H1 (cell line): Measurements from ENCODE around the gene LRRC3B. TPM values are rescaled to one million over a fixed set of nuclear protein-coding genes. Genes with fewer than 3 reads are reported as not detected.

Experiments
- CTCF ChIA-PET: fragments of 300-600 bp; sonication (Branson Sonifier 250); formaldehyde crosslinking; loops from one replicate; lab custom pipeline; 2021; ENCODE audit not compliant: partially characterized antibody; lab: Charles Lee
- POLR2A ChIA-PET: fragments of 300-600 bp; sonication (Branson Sonifier 250); formaldehyde crosslinking; loops from one replicate; lab custom pipeline; 2021; ENCODE audit warnings: inconsistent platforms; ENCODE audit not compliant: partially characterized antibody; lab: Charles Lee
- DNase-seq, 2 experiments: peaks; one replicate each; pipeline versions ENCODE4 v3.0.0 to v3.0.0-alpha.2; 2010 to 2022; ENCODE audit warnings: low spot score in 2 of 2, low read depth in 1 of 2, mixed read lengths in 1 of 2
- FAIRE-seq: peaks from 2 replicates; lab custom pipeline; 2011; peaks lifted over from hg19 to GRCh38; lab: Jason Lieb, UNC
- H2AFZ ChIP-seq: 2 replicates; pipeline ENCODE4 v1.8.1; 2012; ENCODE audit warnings: low read length, inconsistent platforms
- H2AK5ac ChIP-seq: 2 replicates; pipeline ENCODE4 v1.6.1; 2013; ENCODE audit warnings: low read depth, low read length
- H2BK120ac ChIP-seq: replicated peaks from 2 replicates; pipeline ENCODE3; 2013; ENCODE audit warnings: low read depth, low read length, inconsistent platforms
- H2BK12ac ChIP-seq: 2 replicates; pipeline ENCODE4 v1.6.1; 2013; ENCODE audit warnings: low read depth, low read length
- H2BK15ac ChIP-seq: 2 replicates; pipeline ENCODE4 v1.6.1; 2013; ENCODE audit warnings: low read length
- H2BK20ac ChIP-seq: 2 replicates; pipeline ENCODE4 v1.6.1; 2013; ENCODE audit warnings: low read length
- H2BK5ac ChIP-seq: 2 replicates; pipeline ENCODE4 v1.6.1; 2013; ENCODE audit warnings: low read depth, low read length
- H3K14ac ChIP-seq: 2 replicates; pipeline ENCODE4 v1.6.1; 2013; ENCODE audit warnings: inconsistent platforms; ENCODE audit not compliant: insufficient read length
- H3K18ac ChIP-seq: 2 replicates; pipeline ENCODE4 v1.6.1; 2013; ENCODE audit warnings: low read length; ENCODE audit errors: extremely low read depth
- H3K23ac ChIP-seq: 2 replicates; pipeline ENCODE4 v1.6.1; 2013; ENCODE audit warnings: inconsistent platforms; ENCODE audit not compliant: insufficient read length
- H3K23me2 ChIP-seq: 2 replicates; pipeline ENCODE4 v1.6.1; 2013; ENCODE audit warnings: low read depth, low read length
- H3K27ac ChIP-seq: 2 replicates; pipeline ENCODE4 v1.6.1; 2011; ENCODE audit warnings: low read depth, low read length, inconsistent platforms
- H3K27me3 ChIP-seq, 4 experiments: replicated peaks in 1 of 4; 1 replicate in 1 of 4; 2 replicates in 3 of 4; pipeline versions ENCODE4 v1.6.1 to v1.8.1; 2011 to 2013; ENCODE audit warnings: low read length in 3 of 4, mild to moderate bottlenecking in 3 of 4, inconsistent platforms in 2 of 4, mixed read lengths in 2 of 4, moderate library complexity in 1 of 4; ENCODE audit not compliant: control insufficient read depth in 3 of 4, insufficient read depth in 3 of 4; ENCODE audit errors: extremely low read depth in 1 of 4
- H3K36me3 ChIP-seq, 4 experiments: 2 replicates each; pipeline versions ENCODE4 v1.6.1 to v1.8.1; 2011 to 2013; ENCODE audit warnings: mild to moderate bottlenecking in 4 of 4, low read length in 3 of 4, moderate library complexity in 2 of 4, control low read depth in 1 of 4, inconsistent platforms in 1 of 4; ENCODE audit not compliant: insufficient read depth in 4 of 4, control insufficient read depth in 2 of 4
- H3K4ac ChIP-seq: replicated peaks from 2 replicates; pipeline ENCODE3; 2013; ENCODE audit warnings: low read length, low read depth, mixed read lengths, inconsistent platforms; ENCODE audit not compliant: insufficient read length
- H3K4me1 ChIP-seq, 4 experiments: replicated peaks in 1 of 4; 1 replicate in 1 of 4; 2 replicates in 3 of 4; pipeline versions ENCODE4 v1.6.1 to v1.8.1; 2011 to 2013; ENCODE audit warnings: low read length in 3 of 4, inconsistent platforms in 2 of 4, mixed read lengths in 1 of 4; ENCODE audit not compliant: insufficient read depth in 4 of 4, control insufficient read depth in 3 of 4
- H3K4me2 ChIP-seq, 2 experiments: 2 replicates each; pipeline versions ENCODE4 v1.6.1 to v1.8.1; 2011 to 2013; ENCODE audit warnings: low read depth in 2 of 2, low read length in 2 of 2, control low read depth in 1 of 2, inconsistent platforms in 1 of 2, mild to moderate bottlenecking in 1 of 2; ENCODE audit not compliant: insufficient read depth in 1 of 2
- H3K4me3 ChIP-seq, 4 experiments: fragments of 200-600, 300-600 bp in 1 of 4; sonication (generic), shearing (Covaris generic), sonication (Bioruptor Twin) in 1 of 4; 2 replicates each; pipeline versions ENCODE4 v1.5.1 to v1.8.1; 2011 to 2016; ENCODE audit warnings: low read length in 4 of 4, low read depth in 3 of 4, control low read depth in 2 of 4, inconsistent platforms in 2 of 4, mild to moderate bottlenecking in 2 of 4, mixed read lengths in 1 of 4, moderate library complexity in 1 of 4; ENCODE audit not compliant: insufficient read depth in 2 of 4; ENCODE audit errors: extremely low read depth in 1 of 4
- H3K56ac ChIP-seq: replicated peaks from 2 replicates; pipeline ENCODE3; 2013; ENCODE audit warnings: low read depth, mild to moderate bottlenecking, mixed read lengths, low read length, inconsistent platforms; ENCODE audit not compliant: insufficient read length
- H3K79me1 ChIP-seq: 2 replicates; pipeline ENCODE4 v1.6.1; 2013; ENCODE audit warnings: low read depth, low read length, control low read depth
- H3K79me2 ChIP-seq, 2 experiments: 2 replicates each; pipeline versions ENCODE4 v1.6.1 to v1.8.1; 2012 to 2013; ENCODE audit warnings: low read length in 2 of 2, mild to moderate bottlenecking in 2 of 2, inconsistent platforms in 1 of 2; ENCODE audit not compliant: insufficient read depth in 2 of 2, control insufficient read depth in 1 of 2
- H3K9ac ChIP-seq, 4 experiments: replicated peaks in 1 of 4; 1 replicate in 1 of 4; 2 replicates in 3 of 4; pipeline versions ENCODE4 v1.6.1 to v1.8.1; 2011 to 2013; ENCODE audit warnings: low read depth in 3 of 4, low read length in 3 of 4, control low read depth in 2 of 4, mild to moderate bottlenecking in 2 of 4, moderate library complexity in 2 of 4, inconsistent platforms in 1 of 4; ENCODE audit errors: extremely low read depth in 1 of 4
- H3K9me3 ChIP-seq, 2 experiments: 2 replicates each; pipeline versions ENCODE4 v1.6.1 to v1.8.1; 2012 to 2013; ENCODE audit warnings: mild to moderate bottlenecking in 2 of 2, moderate library complexity in 2 of 2, control low read depth in 1 of 2, inconsistent platforms in 1 of 2, low read depth in 1 of 2, low read length in 1 of 2, mixed read lengths in 1 of 2; ENCODE audit not compliant: insufficient read depth in 2 of 2
- H4K20me1 ChIP-seq, 2 experiments: replicated peaks in 1 of 2; 2 replicates each; pipeline versions ENCODE3 to v1.8.1; 2011 to 2013; ENCODE audit warnings: inconsistent platforms in 2 of 2, low read length in 2 of 2, mild to moderate bottlenecking in 1 of 2; ENCODE audit not compliant: insufficient read depth in 2 of 2, control insufficient read depth in 1 of 2
- H4K5ac ChIP-seq: 2 replicates; pipeline ENCODE4 v1.6.1; 2013; ENCODE audit warnings: low read length, low read depth, mixed read lengths, inconsistent platforms; ENCODE audit not compliant: insufficient read length
- H4K8ac ChIP-seq: 2 replicates; pipeline ENCODE4 v1.8.0; 2013; ENCODE audit warnings: mild to moderate bottlenecking, moderate library complexity, low read length, inconsistent platforms; ENCODE audit not compliant: insufficient read depth; ENCODE audit errors: extremely low read depth
- H4K91ac ChIP-seq: replicated peaks from 2 replicates; pipeline ENCODE3; 2013; ENCODE audit warnings: low read length, mixed read lengths, inconsistent platforms; ENCODE audit not compliant: insufficient read length
- KDM4A ChIP-seq: IDR thresholded peaks from one replicate; pipeline ENCODE4 v1.7.1; 2012; ENCODE audit warnings: low read depth, mild to moderate bottlenecking, moderate library complexity, low read length, inconsistent platforms; ENCODE audit not compliant: severe bottlenecking
- SIX5 ChIP-seq: IDR thresholded peaks from 2 replicates; pipeline ENCODE4 v1.6.1; 2011; ENCODE audit warnings: mild to moderate bottlenecking, low read depth, low read length
- ZNF274 ChIP-seq: IDR thresholded peaks from 2 replicates; pipeline ENCODE4 v1.7.0; 2012; ENCODE audit warnings: low read length, borderline replicate concordance; ENCODE audit errors: extremely low read depth
- WGBS, 2 experiments: shearing (Covaris generic) in 1 of 2; methylation state at CpG; one replicate each; pipeline versions ENCODE4 v1.1.6 to v1.1.7; 2013 to 2015; ENCODE audit warnings: low lambda C conversion rate in 2 of 2, mixed read lengths in 2 of 2, inconsistent platforms in 1 of 2, low coverage in 1 of 2, missing lambda C conversion rate in 1 of 2; ENCODE audit not compliant: insufficient replicate concordance in 2 of 2, insufficient coverage in 1 of 2, insufficient read length in 1 of 2; ENCODE audit errors: extremely low coverage in 1 of 2, missing lambda C conversion rate in 1 of 2; 5-methylcytosine and 5-hydroxymethylcytosine counted together
- polyA plus RNA-seq, 7 experiments: library from polyadenylated mRNA; depleted of rRNA in 3 of 7; stranded (reverse) in 5 of 7; unstranded in 2 of 7; fragments of >200 nt in 5 of 7; fragments of 200-250 nt in 2 of 7; gene quantifications; 1 replicate in 5 of 7; 2 replicates in 1 of 7; 4 replicates in 1 of 7; pipeline versions ENCODE4 v1.2.1 to v1.2.3, GENCODE V29; 2011 to 2013; ENCODE audit warnings: missing spikeins in 2 of 7, mixed read lengths in 2 of 7
- total RNA-seq: library from RNA; stranded (reverse); fragmentation: NEBNext Ultra II Directional; extraction: Animal tissue kit (Norgen Biotek cat#: 25700); gene quantifications from 2 replicates; pipeline ENCODE4 v1.2.1, GENCODE V29; 2021

LRRC3B gene
- total and polyA plus RNA-seq, 2 of the 8 experiments (the other 6 are each of a cell fraction or from before 2014, with no cell fraction given): 1.6 to 3.1 TPM

- Histone ChIP-seq H3K79me1 (no peaks in the 10 kb centered on the region), H3K4ac (no peak overlapping the region), H4K8ac (no peak overlapping the region), H3K18ac (no peak overlapping the region), H4K20me1 (no peaks in the 10 kb centered on the region), H2AK5ac (no peak overlapping the region), H4K5ac (no peak overlapping the region), H2BK12ac (no peak overlapping the region), H3K4me1 (no peaks in the 10 kb centered on the region), H3K4me2 (no peak overlapping the region), H2BK20ac (no peak overlapping the region), H2BK15ac (no peak overlapping the region), H2BK5ac (no peak overlapping the region), H2BK120ac (no peak overlapping the region), H4K91ac (no peak overlapping the region), H3K23me2 (no peaks in the 10 kb centered on the region), H3K14ac (no peak overlapping the region), H3K4me3 (no peak overlapping the region), H3K36me3 (no peaks in the 10 kb centered on the region), H2AFZ (no peak overlapping the region), H3K79me2 (no peaks in the 10 kb centered on the region), H3K56ac (no peak overlapping the region), H3K9ac (no peak overlapping the region), H3K23ac (no peak overlapping the region), H3K9me3 (no peaks in the 10 kb centered on the region), H3K27ac (no peak overlapping the region), H3K27me3 (no peaks in the 10 kb centered on the region)
- CTCF ChIA-PET: interaction anchor here (1.1 kb wide), 1 partner anchor 38 kb away, joined by 3 read pairs; no protein-coding TSS in a partner anchor
- POLR2A ChIA-PET: no interaction called here
- FAIRE-seq (no peak), DNase-seq (no peak)
- TF ChIP-seq KDM4A (no peak), ZNF274 (no peak), SIX5 (no peak)
- WGBS, 2 experiments: 90% methylated on average over 2 of the region's 2 CpGs; no CpG with 5 or more reads in 1 of the 2 experiments
These were observed 127.7 kb downstream of the LRRC3B start for GRCh38 chr3:26750263-26750662.
